ENCODE measurements around the gene IQGAP2.

DNA sequence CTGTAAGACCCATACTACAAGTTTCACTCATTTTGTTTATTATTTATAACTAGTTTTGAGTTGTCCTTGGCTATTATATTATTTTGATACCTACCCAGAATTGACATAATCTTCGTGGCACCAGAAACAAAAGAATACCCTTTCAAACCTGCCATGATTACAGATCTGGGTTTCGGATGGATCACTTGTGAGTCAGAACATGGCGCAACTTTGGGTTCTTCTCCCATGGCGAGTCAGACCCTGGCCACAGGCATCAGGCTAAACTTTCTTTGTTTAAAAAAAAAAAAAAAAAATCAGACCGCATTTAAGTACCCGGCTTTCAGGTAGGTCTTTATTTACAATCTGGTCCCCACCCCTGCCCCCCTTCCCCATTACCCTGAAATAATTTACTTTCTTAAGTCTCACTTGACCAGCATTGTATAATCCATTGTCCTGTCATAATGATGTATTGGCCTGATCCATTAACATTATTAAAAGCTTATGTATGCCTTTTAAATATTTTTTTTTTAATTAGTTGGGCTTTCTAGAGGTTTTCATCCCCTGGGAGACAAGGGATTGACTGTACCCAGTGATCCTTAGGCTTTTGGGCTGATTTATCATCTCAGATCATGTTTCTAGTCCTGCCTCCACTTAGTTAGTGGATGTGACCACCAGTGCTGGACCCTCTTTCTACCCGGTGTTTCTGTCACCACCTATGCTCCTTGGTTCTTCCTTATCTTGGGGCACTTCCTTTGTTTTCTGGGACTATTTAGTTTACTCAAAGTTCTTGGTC is 176.3 kb downstream of the IQGAP2 start:
- no peak for TF ChIP-seq MAFK (IDR thresholded peaks at IDR 0.05; ENCODE audit: low read depth, low read length)
- no peak for TF ChIP-seq MAX (IDR thresholded peaks at IDR 0.05)
- TF ChIP-seq, protein P1, sequence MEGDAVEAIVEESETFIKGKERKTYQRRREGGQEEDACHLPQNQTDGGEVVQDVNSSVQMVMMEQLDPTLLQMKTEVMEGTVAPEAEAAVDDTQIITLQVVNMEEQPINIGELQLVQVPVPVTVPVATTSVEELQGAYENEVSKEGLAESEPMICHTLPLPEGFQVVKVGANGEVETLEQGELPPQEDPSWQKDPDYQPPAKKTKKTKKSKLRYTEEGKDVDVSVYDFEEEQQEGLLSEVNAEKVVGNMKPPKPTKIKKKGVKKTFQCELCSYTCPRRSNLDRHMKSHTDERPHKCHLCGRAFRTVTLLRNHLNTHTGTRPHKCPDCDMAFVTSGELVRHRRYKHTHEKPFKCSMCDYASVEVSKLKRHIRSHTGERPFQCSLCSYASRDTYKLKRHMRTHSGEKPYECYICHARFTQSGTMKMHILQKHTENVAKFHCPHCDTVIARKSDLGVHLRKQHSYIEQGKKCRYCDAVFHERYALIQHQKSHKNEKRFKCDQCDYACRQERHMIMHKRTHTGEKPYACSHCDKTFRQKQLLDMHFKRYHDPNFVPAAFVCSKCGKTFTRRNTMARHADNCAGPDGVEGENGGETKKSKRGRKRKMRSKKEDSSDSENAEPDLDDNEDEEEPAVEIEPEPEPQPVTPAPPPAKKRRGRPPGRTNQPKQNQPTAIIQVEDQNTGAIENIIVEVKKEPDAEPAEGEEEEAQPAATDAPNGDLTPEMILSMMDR (IDR thresholded peaks at IDR 0.05; ENCODE audit: control extremely low read depth in 1 of 3, insufficient read depth in 1 of 3, low read depth in 1 of 3, low read length in 3 of 3): no peak
- TF ChIP-seq RAD21 (IDR thresholded peaks at IDR 0.05 in 1 of 2, conservative IDR thresholded peaks at IDR 0.05 in 1 of 2; ENCODE audit: low read depth in 2 of 2, low read length in 2 of 2): no peak
- TF ChIP-seq ASH2L (IDR thresholded peaks at IDR 0.05; ENCODE audit: low read length): no peak
- TF ChIP-seq KDM5A (IDR thresholded peaks at IDR 0.05; ENCODE audit: low read length): no peak
- no peak for TF ChIP-seq POLR2AphosphoS5 (IDR thresholded peaks at IDR 0.05; ENCODE audit: low read depth, low read length)
- no peak for TF ChIP-seq SP1 (IDR thresholded peaks at IDR 0.05; ENCODE audit: low read depth, low read length)
- no peak for TF ChIP-seq TCF12 (IDR thresholded peaks at IDR 0.05; ENCODE audit: low read depth, low read length)
- TF ChIP-seq EZH2 (IDR thresholded peaks at IDR 0.05; ENCODE audit: low read depth, low read length, severe bottlenecking): no peak
- no peak for TF ChIP-seq EGR1 (IDR thresholded peaks at IDR 0.05; ENCODE audit: borderline replicate concordance, low read depth, low read length)
- no peak for TF ChIP-seq TBP (IDR thresholded peaks at IDR 0.05; ENCODE audit: low read depth, low read length)

All from H1 (cell line).